ENCODE results near the gene TEX51.

TEX51 gene

GRCh38 chr2:126909366-126909765 lies 10.7 kb downstream of the TEX51 start:
- H3K4me2 ChIP-seq, result no peak overlapping the region
- no peaks in the 10 kb centered on the region for H3K27me3 ChIP-seq (ENCODE audit: insufficient read depth, low read depth)
- no peak overlapping the region for H3K27ac ChIP-seq
- H2AFZ ChIP-seq (ENCODE audit: low read depth), result no peak overlapping the region
- no peak overlapping the region for H3K9ac ChIP-seq
- TF ChIP-seq, protein P1, sequence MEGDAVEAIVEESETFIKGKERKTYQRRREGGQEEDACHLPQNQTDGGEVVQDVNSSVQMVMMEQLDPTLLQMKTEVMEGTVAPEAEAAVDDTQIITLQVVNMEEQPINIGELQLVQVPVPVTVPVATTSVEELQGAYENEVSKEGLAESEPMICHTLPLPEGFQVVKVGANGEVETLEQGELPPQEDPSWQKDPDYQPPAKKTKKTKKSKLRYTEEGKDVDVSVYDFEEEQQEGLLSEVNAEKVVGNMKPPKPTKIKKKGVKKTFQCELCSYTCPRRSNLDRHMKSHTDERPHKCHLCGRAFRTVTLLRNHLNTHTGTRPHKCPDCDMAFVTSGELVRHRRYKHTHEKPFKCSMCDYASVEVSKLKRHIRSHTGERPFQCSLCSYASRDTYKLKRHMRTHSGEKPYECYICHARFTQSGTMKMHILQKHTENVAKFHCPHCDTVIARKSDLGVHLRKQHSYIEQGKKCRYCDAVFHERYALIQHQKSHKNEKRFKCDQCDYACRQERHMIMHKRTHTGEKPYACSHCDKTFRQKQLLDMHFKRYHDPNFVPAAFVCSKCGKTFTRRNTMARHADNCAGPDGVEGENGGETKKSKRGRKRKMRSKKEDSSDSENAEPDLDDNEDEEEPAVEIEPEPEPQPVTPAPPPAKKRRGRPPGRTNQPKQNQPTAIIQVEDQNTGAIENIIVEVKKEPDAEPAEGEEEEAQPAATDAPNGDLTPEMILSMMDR (conservative IDR thresholded peaks at IDR 0.05; ENCODE audit: low read depth, low read length), result no peak
- no peaks in the 10 kb centered on the region for H4K20me1 ChIP-seq (ENCODE audit: insufficient read depth)
- no peaks in the 10 kb centered on the region for H3K79me2 ChIP-seq (ENCODE audit: insufficient read depth, low read depth)
- H3K4me1 ChIP-seq (ENCODE audit: low read depth, poor library complexity, severe bottlenecking), result no peaks in the 10 kb centered on the region
- no peak overlapping the region for H3K4me3 ChIP-seq (IDR thresholded peaks at IDR 0.05; ENCODE audit: insufficient read depth, low read depth, low read length)
- no peaks in the 10 kb centered on the region for H3K36me3 ChIP-seq (ENCODE audit: insufficient read depth)

DNA sequence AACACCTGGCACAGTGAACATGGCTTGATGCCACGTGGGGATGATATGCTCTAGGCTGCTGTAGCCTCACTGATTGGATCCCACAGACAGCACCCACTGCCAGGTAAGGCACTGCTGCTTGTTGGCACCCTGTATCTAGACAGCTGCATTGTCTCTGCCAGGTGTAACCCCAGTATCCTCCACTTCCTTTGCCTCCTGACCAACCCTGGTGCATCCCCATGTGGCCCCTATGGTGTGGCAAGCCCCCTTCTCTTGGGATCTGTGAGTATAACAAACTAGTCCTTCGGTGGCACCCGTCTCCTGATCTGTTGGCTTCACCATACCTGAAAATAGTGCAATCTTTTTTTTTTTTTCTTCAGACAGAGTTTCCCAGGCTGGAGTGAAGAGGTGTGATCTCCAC lies 11.1 kb downstream of the TEX51 start:
- no peak overlapping the region for H3K27ac ChIP-seq
- no peak overlapping the region for H3K4me2 ChIP-seq
- H3K9ac ChIP-seq, result no peak overlapping the region
- H3K4me3 ChIP-seq (IDR thresholded peaks at IDR 0.05; ENCODE audit: insufficient read depth, low read depth, low read length), result no peak overlapping the region
- no peaks in the 10 kb centered on the region for H4K20me1 ChIP-seq (ENCODE audit: insufficient read depth)
- no peaks in the 10 kb centered on the region for H3K36me3 ChIP-seq (ENCODE audit: insufficient read depth)
- TF ChIP-seq, protein P1 (conservative IDR thresholded peaks at IDR 0.05; ENCODE audit: low read depth, low read length), result no peak
- H2AFZ ChIP-seq (ENCODE audit: low read depth), result no peak overlapping the region
- no peaks in the 10 kb centered on the region for H3K79me2 ChIP-seq (ENCODE audit: insufficient read depth, low read depth)
- H3K4me1 ChIP-seq (ENCODE audit: low read depth, poor library complexity, severe bottlenecking), result no peaks in the 10 kb centered on the region
- H3K27me3 ChIP-seq (ENCODE audit: insufficient read depth, low read depth), result no peaks in the 10 kb centered on the region

GRCh38 chr2:126910637-126911036 lies 11.9 kb downstream of the TEX51 start:
- Histone ChIP-seq H2AFZ (ENCODE audit: low read depth) (no peak overlapping the region), H3K27ac (no peak overlapping the region), H3K27me3 (ENCODE audit: insufficient read depth, low read depth) (no peaks in the 10 kb centered on the region), H3K79me2 (ENCODE audit: insufficient read depth, low read depth) (no peaks in the 10 kb centered on the region), H4K20me1 (ENCODE audit: insufficient read depth) (no peaks in the 10 kb centered on the region), H3K4me2 (no peak overlapping the region), H3K9ac (no peak overlapping the region), H3K36me3 (ENCODE audit: insufficient read depth) (no peaks in the 10 kb centered on the region), H3K4me3 (IDR thresholded peaks at IDR 0.05; ENCODE audit: insufficient read depth, low read depth, low read length) (no peak overlapping the region), H3K4me1 (ENCODE audit: low read depth, poor library complexity, severe bottlenecking) (no peaks in the 10 kb centered on the region)
- TF ChIP-seq, protein P1 (conservative IDR thresholded peaks at IDR 0.05; ENCODE audit: low read depth, low read length), result no peak

GRCh38 chr2:126911111-126911796 lies 12.6 kb downstream of the TEX51 start:
- Histone ChIP-seq H3K9ac (no peak overlapping the region), H3K4me2 (no peak overlapping the region), H3K79me2 (ENCODE audit: insufficient read depth, low read depth) (no peaks in the 10 kb centered on the region), H4K20me1 (ENCODE audit: insufficient read depth) (no peaks in the 10 kb centered on the region), H3K27ac (no peak overlapping the region), H3K36me3 (ENCODE audit: insufficient read depth) (no peaks in the 10 kb centered on the region), H3K4me3 (IDR thresholded peaks at IDR 0.05; ENCODE audit: insufficient read depth, low read depth, low read length) (no peak overlapping the region), H3K27me3 (ENCODE audit: insufficient read depth, low read depth) (no peaks in the 10 kb centered on the region), H3K4me1 (ENCODE audit: low read depth, poor library complexity, severe bottlenecking) (no peaks in the 10 kb centered on the region), H2AFZ (ENCODE audit: low read depth) (no peak overlapping the region)
- TF ChIP-seq, protein P1 (conservative IDR thresholded peaks at IDR 0.05; ENCODE audit: low read depth, low read length), result no peak
